NT2/D1 (cell line): ENCODE results near the gene HNRNPAB.

ENCODE experiments used
- SUZ12 ChIP-seq: IDR thresholded peaks from 2 replicates; pipeline ENCODE4 v1.6.1; 2011; ENCODE audit not compliant: insufficient read length, insufficient read depth; ENCODE audit errors: extremely low read depth
- YY1 ChIP-seq: IDR thresholded peaks from 2 replicates; pipeline ENCODE4 v1.6.1; 2011; ENCODE audit not compliant: insufficient read length, insufficient read depth

DNA sequence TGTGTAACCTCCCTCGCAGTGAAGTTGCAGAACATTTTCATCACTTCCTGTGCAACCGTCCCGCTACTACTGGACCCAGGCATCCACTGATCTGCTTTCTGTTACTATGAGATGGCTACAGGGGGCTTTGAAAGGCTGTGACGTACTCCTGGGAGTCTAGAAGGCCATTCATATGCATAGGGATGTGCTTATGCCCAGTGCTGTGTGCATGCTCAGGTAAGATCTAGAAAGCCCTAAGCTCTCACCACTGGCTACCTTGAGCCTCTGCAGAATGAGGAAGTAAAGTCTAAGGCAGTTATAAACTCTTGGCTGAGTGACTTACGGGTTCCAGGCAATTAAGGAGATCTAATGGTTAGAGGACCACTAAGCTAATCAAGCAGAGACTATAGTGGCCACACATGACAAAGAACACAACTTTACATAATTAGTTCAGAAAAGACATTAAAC, 11.8 kb downstream of the HNRNPAB start:
- TF ChIP-seq YY1 (no peak), SUZ12 (no peak)
